HG02852 (cell line): ENCODE results near the gene BDKRB1.

Experiments
- ATAC-seq: cut with Tn5 transposase; IDR thresholded peaks from one replicate; pipeline ENCODE4 v1.9.1; 2021; ENCODE audit warnings: mild to moderate bottlenecking, moderate library complexity; ENCODE audit not compliant: unreplicated experiment

The BDKRB1 gene

DNA sequence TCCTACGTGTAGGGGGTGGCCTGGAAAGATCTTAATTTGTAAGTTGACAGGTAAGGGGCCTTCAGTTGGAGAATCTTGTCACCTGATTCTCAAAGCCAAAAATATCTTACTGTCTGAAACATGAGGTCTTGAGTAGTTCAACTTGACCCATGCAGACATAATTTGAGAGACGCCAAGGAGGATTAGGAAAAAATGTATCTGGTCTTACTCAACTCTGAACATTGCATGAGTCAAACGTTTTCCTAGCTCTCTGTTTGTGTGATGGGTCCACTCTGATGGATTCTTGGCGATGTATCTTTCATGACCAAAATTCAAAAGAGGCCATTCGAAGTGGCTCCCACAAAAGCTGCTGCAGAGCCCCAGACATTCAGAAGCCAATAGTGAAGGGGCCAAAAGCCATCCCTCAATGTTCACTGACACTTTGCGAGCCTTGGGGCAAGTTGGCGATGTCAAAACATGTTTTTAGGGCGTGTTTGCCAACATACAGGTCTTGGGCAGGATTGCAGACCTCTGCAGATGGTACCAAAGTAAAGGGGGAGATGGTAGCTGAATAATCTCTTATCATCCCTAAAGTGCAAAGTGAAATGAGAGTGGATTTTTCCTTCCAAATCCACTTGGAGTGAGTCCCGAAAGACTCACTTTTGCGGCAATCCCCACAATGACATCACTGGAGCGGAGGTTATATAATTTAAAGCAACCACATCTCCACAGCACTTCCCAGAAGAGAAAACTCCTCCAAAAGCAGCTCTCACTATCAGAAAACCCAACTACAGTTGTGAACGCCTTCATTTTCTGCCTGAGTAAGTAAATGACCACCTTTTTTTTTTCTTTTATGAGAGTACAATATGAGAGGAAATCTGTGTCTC is at the start of gene BDKRB1:
Gene BDKRB1, plus strand, starts transcription at position 710 of the 866 bp plus-strand sequence. CDS start 7,473 bp downstream, outside the sequence.
- ATAC-seq = no peak

DNA sequence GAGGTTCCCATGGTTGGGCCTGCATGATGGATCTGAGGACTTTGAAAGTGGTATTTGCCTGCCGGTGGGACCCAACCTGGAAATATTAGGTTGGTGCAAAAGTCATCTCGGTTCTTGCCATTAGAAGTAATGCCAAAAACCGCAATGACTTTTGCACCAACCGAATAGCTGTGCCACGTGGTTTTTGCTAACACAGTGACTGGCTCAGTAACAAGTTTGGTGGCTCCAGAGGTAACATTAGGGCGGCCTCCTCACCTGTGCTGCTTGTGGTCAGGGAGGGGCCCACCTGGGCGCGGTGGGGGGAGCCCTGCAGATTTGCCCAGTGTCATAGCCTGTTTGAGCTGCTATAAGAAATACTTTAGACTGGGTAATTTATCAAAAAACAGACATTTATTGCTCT is 49.5 kb upstream of the BDKRB1 start:
- ATAC-seq = no peak

DNA sequence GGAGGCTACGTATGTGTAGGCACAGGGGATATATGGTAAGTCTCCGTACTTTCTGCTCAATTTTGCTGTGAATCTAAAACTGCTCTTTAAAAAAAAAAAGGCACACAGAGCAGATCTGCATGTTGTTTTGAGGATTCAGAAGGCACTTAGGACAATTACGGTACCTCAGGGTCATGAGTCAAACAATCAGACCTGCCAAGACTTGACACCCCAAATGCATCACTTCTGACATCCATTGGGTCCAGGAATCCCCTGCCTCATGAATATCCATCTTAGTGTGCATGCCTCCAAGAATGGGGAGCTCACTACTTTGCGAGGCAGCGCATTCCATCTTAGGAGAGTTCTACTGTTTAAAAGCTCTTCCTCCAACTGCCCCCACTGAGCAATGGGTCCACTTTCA is 48.3 kb upstream of the BDKRB1 start:
- ATAC-seq = no peak

DNA sequence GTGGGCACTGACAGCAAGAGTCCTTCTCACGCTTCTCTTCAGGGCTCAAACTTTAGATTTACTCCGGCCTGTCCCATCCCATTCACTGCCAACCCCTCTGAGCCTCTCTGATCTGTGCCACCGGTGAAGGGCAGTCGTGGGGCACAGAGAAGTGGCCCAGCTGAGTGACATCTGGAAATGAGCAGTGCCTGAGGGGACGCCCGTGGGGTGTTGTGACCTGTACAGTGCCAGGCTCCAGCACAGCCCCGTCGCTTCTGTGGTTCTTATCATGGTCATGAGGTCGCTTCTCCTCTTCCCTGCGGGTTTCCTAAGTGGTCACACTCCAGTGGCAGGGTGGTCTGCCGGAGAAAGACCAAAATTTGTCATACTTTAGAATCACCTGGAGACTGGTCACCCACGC is 47.3 kb upstream of the BDKRB1 start:
- no peak for ATAC-seq

DNA sequence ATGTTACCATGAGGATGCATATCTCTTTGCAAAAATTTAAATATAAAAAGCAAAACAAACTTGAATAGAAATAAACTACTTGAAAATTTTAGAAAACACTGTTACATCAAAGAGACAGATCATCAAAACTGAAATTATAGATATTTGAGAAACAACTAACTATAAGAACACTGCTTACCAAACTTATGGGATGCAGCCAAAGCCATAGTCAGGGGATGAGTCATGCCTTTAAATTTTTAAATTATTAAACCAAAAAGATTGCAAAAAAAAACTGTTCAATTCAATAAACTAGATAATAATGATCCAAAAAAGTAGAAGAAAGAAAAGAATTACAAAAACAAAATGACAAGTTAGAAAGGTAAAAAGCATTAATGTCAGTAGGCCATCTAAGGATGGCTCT is 43.9 kb upstream of the BDKRB1 start:
- no peak for ATAC-seq

DNA sequence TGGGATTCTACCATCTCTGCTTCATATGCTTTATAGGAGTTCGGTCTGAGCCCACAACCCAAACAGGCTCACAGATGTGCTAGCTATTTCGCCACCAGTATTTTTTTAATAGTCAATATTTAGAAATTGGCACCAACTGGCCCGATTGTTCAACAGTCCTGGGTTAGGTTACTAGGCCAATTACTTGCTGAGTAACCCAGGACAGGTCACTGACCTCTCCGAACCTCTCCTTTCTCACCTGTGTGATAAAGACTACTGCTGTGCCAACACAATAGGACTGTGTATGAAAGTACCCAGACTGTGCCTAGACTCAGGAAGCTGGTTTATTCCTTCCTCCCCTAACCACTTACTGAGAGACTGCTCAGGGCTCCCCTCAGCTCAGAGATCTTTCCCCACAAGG is 43.1 kb upstream of the BDKRB1 start:
- no peak for ATAC-seq

DNA sequence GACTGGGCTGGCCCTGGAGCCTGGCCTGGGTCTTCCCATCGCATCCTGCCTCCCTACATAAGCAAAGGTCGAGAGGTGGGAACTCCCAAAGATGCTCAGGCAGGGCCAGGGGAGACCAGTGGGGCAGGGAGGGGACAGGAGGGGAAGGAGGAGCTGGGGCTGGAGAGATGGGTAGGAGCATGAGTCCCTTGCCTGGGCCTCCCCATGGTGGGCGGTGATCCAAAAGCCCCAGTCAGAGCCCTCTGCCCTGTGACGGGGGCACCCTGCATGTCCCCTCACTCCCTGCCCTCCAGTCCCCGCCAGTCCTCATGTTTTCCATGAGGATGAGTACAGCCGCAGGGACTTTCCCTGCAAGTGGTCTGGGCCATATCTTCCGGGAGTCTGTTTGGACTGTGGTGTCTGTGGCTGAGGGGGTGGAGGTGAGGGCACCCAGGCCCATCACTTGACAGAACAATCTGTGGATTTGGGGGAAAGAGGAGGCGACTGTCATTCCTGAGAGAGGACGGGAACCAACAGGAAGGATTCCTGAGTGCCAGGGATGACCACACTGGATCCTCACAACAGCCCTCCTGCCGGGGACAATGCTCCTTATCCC is 42.0 kb upstream of the BDKRB1 start:
- ATAC-seq = no peak

DNA sequence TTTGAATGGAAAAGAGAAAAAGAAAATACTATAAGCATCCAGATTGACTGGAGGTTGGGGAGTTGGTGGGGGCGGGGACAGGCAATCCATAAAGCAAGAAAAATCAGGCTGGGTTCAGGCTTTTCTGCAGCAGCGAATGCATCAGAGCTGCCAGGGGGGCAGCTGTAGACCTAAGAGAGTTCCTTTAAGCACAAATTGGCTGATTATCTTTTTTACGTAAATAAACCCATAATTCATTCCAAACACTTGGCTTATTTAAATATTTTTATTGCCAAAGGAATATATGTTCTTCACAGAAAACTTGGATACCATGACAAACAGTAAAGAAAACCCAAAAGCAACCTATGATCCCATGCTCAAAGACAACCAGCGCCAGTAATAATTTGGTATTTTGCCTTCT is 41.2 kb upstream of the BDKRB1 start:
- no peak for ATAC-seq

DNA sequence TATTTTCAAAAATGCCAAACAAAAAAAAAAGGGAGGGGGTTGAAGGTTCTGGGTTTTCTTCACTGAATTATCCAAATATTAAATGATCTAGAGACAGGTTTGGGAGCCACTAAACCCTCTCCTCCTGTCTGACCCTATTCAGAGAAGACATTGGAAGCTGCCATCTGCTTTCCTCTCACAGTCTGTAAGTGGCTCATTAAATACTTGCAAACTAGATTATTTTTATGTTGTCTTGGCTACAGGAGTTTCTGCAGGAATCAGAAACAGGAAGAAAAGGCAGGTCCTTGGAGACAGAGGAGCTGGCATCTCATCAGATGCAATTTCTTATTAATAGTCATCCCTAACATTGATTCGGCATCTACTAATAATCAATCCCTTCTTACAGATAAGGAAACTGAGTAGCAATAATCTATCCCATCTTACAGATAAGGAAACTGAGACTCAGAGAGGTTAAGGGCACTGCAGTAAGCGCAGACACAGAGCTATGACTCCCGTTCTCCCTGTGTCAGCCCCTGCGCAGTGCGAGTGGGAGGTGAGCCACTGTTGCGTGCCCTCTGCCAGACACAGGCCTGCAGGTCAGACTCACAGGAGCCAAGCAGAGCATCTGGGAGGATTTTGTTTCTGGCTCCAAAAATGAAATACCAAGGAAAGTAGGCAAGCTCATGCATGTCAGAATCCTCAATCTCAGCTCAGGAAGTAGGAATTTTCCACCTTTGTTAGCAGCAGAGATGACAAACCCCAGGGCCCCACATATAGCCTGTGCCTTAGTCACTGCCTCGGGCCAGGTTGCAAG is 40.4 kb upstream of the BDKRB1 start:
- no peak for ATAC-seq

DNA sequence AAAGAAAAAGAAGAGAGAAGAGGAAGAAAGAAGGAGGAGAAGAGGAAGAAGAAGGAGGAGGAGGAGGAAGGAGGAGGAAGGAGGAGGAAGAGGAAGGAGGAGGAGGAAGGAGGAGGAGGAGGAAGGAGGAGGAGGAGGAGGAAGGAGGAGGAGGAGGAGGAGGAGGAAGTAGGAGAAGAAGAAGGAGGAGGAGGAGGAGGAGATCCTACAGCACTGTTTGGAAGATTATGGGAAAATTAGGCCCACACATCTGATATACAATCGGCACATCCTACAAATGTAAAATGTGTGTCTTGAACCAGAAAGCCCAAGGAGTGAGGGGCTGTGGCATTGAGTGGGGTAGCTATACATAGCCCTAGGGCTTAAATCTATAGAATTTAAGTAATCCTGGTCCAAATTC is 39.4 kb upstream of the BDKRB1 start:
- no peak for ATAC-seq

DNA sequence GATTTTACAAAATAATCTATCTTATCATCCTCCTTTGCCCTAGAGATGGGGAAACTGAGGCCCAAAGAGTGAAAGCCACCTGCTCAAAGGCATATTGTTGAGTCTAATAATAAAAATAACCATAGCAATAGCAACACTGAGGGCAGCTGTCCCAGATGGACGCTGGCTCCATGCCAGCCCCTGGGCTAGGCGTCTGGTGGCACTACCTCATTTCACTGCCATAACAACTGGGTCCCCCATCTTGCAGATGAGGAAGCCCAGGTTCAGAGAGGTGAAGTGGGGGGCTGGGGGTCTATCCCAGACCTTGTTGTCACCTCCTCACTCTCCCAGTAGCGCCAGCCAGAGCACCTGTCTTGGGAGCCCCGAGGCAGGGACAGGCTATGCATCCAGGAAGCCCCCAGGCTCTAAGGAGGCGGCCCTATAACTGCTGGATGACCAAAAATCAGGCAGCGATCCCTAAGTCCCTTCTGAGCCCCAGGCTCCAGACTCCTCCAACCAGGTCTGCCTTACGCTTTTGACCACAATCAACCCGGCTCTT is 38.6 kb upstream of the BDKRB1 start:
- no peak for ATAC-seq

DNA sequence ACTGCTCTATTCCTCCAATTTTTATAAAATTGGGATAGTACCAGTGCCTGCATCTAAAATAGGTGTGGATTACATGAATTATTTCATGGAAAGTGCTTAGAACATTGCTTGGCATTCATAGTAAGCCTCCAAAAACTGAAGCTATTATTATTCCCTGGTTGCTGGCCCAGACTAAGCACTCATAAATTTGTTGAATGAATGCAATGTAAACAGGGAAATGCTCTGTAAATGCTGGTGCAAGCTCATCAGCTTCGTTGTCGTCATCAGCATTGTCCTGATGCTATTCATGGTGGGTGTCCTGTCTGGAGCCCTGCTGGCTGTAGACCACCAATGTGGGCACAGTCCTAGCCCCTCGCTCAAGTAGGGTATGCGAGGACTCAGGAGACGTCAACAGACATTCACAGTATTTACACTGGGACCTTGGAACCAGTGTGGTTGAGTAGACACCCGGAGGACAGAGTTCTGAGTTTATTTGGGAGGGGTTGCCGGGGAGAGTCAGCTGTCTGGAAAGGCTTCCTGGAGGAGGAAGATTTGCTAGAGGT is 34.8 kb upstream of the BDKRB1 start:
- ATAC-seq = no peak

DNA sequence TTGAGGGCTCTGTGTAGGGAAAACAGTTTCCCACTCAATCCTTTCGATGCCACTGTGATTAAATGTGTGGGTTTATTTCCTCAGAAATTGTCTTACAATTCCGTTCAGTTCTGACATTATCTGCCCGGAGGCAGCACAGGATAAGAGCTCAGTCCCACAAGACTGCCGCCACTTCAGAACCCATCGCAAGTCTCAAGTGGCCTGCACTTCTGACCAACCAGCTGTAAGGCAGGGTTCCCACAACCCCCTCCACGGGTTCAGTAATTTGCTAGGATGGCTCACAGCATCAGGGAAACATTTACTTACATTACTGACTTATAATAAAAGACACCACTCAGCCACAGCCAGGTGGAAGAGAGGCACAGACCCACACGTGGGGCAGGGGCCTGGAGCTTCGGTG is 34.2 kb upstream of the BDKRB1 start:
- no peak for ATAC-seq

DNA sequence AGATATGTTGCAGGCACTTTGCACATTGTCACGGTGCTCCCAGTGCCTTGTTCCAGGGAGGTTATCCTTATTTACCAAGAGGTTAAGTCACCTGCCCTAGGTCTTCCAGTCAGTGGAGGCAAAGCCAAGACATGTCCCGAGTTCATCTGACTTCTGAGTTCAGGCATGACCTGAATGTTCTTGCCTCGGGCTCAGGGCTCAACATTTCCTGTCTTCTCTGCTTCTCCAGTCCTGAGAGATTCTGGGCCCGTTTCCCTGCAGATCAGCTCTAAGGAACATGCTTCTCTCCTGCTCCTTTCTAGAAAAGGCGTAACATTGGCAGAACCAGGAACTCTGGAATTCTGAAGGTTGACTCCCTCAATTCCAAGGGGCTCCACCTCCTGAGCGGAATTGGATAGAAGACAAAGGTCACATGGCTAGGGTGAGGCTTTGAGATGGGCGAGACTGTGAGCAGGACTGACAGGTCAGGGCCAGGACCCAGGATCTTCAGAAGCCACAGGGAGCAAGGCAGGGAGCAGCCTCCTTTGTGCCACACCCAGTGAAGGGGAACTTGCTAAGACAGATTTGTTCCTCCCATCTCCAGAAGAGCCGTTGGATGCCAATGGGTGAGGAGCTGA is 31.4 kb upstream of the BDKRB1 start:
- no peak for ATAC-seq

DNA sequence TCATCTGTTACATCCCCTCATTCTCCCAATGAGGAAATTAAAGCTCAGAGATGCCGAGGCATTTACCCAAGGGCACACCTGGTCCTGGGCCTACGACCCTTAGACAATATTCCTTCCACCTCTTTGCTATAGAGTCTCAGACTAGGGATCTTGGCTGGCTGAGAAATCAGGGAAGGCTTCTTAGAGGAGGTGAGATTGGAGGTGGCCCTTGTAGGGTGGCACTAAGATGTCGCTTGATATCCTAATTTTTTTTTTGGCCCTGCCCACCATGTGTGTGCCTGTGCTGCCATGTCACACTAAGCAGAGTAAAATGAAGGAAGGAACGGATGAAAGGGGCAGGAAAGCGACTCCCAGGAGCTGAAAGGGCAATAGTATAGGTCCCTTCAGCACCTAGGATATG is 30.8 kb upstream of the BDKRB1 start:
- no peak for ATAC-seq

DNA sequence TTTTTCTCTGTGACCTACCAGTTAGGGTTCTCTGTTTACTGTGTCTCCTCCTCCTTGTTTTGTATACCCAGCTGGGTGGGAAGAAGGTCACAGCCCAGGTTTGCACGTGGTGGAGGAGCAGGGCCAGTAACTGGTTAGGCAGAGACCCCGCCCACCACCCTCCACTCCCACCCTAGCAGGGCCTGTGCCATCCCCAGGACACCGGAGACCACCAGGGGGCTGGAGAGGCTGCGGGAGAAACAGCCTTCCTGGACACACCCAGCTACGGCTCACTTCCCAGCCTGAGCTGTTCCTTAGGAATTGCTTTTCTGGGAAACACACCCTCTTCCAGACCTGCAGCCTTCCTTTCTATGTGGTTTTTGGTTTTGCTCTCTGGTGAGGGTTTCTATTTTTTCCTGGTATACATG is 30.3 kb upstream of the BDKRB1 start:
- ATAC-seq = no peak

DNA sequence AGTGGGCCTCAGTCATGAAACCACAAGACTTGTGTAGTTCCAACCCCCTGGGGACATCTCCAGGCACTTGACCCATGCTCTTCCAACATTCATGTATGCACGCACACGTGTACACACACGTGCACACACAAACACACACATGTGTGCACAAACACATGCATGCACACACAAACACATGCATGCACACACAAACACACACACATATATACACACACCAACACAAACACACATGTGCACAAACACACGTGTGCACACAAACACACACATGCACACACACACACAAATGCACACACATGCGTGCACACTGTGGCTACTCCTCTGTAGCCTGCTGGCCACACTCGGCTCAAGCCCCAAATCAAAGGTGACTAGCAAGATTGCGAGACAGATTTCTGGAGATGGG is 28.6 kb upstream of the BDKRB1 start:
- no peak for ATAC-seq

DNA sequence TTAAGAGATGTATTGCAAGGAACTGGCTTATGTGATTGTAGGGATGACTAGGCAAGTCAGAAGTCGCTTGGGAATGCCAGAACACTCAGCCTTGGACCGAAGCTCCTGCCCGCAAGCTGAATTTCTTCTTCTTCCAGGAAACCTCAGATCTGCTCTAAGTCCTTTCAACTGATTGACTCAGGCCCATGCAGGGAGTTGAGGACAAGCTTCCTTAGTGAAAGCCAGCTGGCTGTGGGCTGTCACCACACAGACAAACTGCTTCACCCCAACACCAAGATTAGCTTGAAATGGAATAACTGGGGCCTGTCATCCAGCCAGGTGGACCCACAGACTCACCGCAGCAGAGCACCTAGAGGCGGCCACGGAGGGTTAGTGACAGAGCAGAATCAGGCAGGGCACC is 26.7 kb upstream of the BDKRB1 start:
- ATAC-seq = no peak

DNA sequence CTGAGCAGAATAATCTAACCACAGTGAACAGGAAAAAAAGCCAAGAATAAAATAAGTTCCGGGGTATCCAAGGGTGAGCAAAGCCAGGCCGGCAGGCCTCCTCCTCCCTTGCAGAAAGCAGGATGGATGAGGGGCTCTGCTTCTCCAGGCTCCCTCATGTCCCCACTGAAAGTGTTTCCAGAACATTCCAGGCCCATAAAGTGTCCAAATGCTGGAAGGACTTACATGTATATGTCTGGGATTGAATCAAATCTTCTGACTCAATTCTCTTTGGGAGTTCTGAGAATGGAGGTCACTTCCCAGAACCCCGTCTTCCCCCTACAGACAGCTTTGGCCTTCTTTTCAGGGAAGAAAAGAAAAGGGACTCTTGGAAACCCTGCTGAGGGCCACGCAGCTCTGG is 25.0 kb upstream of the BDKRB1 start:
- ATAC-seq = no peak

DNA sequence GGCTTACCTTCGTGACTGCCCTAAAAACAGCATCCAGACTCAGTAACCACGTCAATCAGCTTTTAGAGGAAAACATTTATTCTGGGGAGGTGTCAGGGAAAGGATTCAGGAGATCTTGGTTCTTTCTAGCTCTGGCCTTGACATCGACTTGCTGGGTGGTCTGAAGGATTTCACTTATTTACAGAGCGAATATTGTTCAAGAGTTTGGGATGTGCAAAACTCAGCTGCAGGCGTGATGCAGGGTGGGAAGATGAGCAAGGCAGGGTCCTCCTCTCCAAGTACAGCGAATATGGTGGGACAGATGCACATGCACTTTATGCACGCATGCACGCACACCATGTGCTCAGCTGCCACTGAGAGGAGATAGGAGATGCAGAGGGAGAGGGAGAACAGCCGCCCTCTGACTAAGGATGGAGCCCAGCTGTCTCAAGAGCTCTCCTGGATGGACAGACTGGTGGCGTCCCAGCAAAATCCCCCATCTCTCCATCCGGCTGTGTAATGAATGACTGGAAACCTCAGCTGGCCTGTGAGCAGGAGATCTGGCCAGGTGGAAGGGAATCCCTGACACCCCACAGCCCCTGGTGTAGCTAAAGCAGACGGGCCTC is 24.4 kb upstream of the BDKRB1 start:
- ATAC-seq = no peak
